Occipital lobe (tissue), 2 donors: Measurements from ENCODE around the gene NUDT1. TPM values are rescaled to one million over a fixed set of nuclear protein-coding genes. Genes with fewer than 3 reads are reported as not detected.
A peak's percentile ranks its signal among the peaks of the same experiment; 100 is the strongest.

Source experiments
- DNase-seq: peaks from one replicate; lab custom pipeline; 2025; lab: John Stamatoyannopoulos, UW
- total RNA-seq: library from RNA; depleted of rRNA; stranded (reverse); fragments of >200 nt; gene quantifications from one replicate; pipeline ENCODE4 v1.2.3, GENCODE V29; 2014

Gene NUDT1
- total RNA-seq, 1 donor from 2014 or later: 13.7 TPM

- DNase-seq: no peak
Measured at GRCh38 chr7:2205036-2205780, 36.8 kb upstream of the NUDT1 start.

- DNase-seq: no peak
Measured at GRCh38 chr7:2208712-2209111, 33.3 kb upstream of the NUDT1 start.

- peak; percentile 47 for DNase-seq
Measured at GRCh38 chr7:2209146-2209960, 32.7 kb upstream of the NUDT1 start.

- no peak for DNase-seq
Measured at GRCh38 chr7:2209961-2210323, 32.1 kb upstream of the NUDT1 start.

GRCh38 chr7:2210551-2211258 is 31.3 kb upstream of the NUDT1 start:
- DNase-seq: no peak

- no peak for DNase-seq
Measured at GRCh38 chr7:2211259-2211880, 30.7 kb upstream of the NUDT1 start.

- no peak for DNase-seq
Measured at GRCh38 chr7:2211926-2212325, 30.1 kb upstream of the NUDT1 start.

- DNase-seq: no peak
Measured at GRCh38 chr7:2212906-2213305, 29.1 kb upstream of the NUDT1 start.

- no peak for DNase-seq
Measured at GRCh38 chr7:2213551-2214215, 28.3 kb upstream of the NUDT1 start.

- DNase-seq: no peak
Measured at GRCh38 chr7:2214636-2215035, 27.4 kb upstream of the NUDT1 start.

GRCh38 chr7:2215851-2216250 is 26.2 kb upstream of the NUDT1 start:
- DNase-seq: no peak

GRCh38 chr7:2217206-2217605 is 24.8 kb upstream of the NUDT1 start:
- no peak for DNase-seq

GRCh38 chr7:2217716-2218443 is 24.1 kb upstream of the NUDT1 start:
- DNase-seq: no peak

GRCh38 chr7:2218444-2218785 is 23.6 kb upstream of the NUDT1 start:
- no peak for DNase-seq

GRCh38 chr7:2219136-2219535 is 22.9 kb upstream of the NUDT1 start:
- DNase-seq: no peak

- DNase-seq: no peak
Measured at GRCh38 chr7:2219606-2220005, 22.4 kb upstream of the NUDT1 start.

GRCh38 chr7:2220030-2220429 is 22.0 kb upstream of the NUDT1 start:
- no peak for DNase-seq

- no peak for DNase-seq
Measured at GRCh38 chr7:2220506-2220905, 21.5 kb upstream of the NUDT1 start.

- DNase-seq: no peak
Measured at GRCh38 chr7:2220954-2221353, 21.1 kb upstream of the NUDT1 start.

GRCh38 chr7:2222516-2222915 is 19.5 kb upstream of the NUDT1 start:
- no peak for DNase-seq

GRCh38 chr7:2223321-2223720 is 18.7 kb upstream of the NUDT1 start:
- DNase-seq: no peak
